Measurements from ENCODE around the gene MECR.

MECR gene

GRCh38 chr1:29142714-29143113, 88.0 kb downstream of the MECR start:
- TF ChIP-seq CTCF (conservative IDR thresholded peaks at IDR 0.05; ENCODE audit: low read depth), result no peak
- no peak overlapping the region for H3K27ac ChIP-seq
- DNase-seq (ENCODE audit: low spot score), result no peak
- ChIA-PET CTCF (interaction anchor here (1.0 kb wide), 1 partner anchor 18 kb away, joined by 3 read pairs; no protein-coding TSS in a partner anchor), POLR2A (ENCODE audit: low non-redundant PET) (no interaction called here)
